Measurements from ENCODE around the gene VPS33B. TPM values are rescaled to one million over a fixed set of nuclear protein-coding genes. Genes with fewer than 3 reads are reported as not detected.

The VPS33B gene
- total RNA-seq, 1 experiment from 2014 or later = 11.7 TPM

GRCh38 chr15:90987561-90988141 lies 34.7 kb downstream of the VPS33B start:
- no TSS peak for BruUV-seq (replicated peaks)
- H3K27me3 Mint-ChIP-seq (ENCODE audit: insufficient read depth, unreplicated experiment) = no peaks in the 10 kb centered on the region
- no peak for TF ChIP-seq CTCF (IDR thresholded peaks at IDR 0.05; ENCODE audit: unreplicated experiment)
- intact Hi-C loops (cut with micrococcal nuclease) = no loop called here
- H3K9me3 Mint-ChIP-seq (ENCODE audit: unreplicated experiment) = no peaks in the 10 kb centered on the region
- peaks cover 14% of the 10 kb centered on the region for H3K36me3 Mint-ChIP-seq (ENCODE audit: insufficient read depth, unreplicated experiment)
- peak overlapping the region; percentile 98 for H3K27ac Mint-ChIP-seq (ENCODE audit: low read depth, unreplicated experiment)
- CTCF ChIA-PET = interaction anchor here (0.7 to 7.1 kb wide), 7 partner anchors 10 to 1881 kb away, joined by 3 to 65 read pairs (median 4); no protein-coding TSS in a partner anchor
- no peak for DNase-seq (ENCODE audit: unreplicated experiment)
- H3K4me3 Mint-ChIP-seq (ENCODE audit: unreplicated experiment) = peak overlapping the region; percentile 58
- POLR2A ChIA-PET = interaction anchor here (0.7 to 4.5 kb wide), 10 partner anchors 8 to 754 kb away, joined by 3 to 20 read pairs (median 4); partner anchors contain the start of genes CIB1, GDPGP1, HDDC3 and RCCD1
- peaks cover 26% of the 10 kb centered on the region for H3K4me1 Mint-ChIP-seq (ENCODE audit: insufficient read depth, unreplicated experiment)

- Mint-ChIP-seq H3K36me3 (ENCODE audit: insufficient read depth, unreplicated experiment) (peaks cover 21% of the 10 kb centered on the region), H3K4me3 (ENCODE audit: unreplicated experiment) (peak overlapping the region; percentile 58), H3K27ac (ENCODE audit: low read depth, unreplicated experiment) (peak overlapping the region; percentile 98), H3K27me3 (ENCODE audit: insufficient read depth, unreplicated experiment) (no peaks in the 10 kb centered on the region), H3K9me3 (ENCODE audit: unreplicated experiment) (no peaks in the 10 kb centered on the region), H3K4me1 (ENCODE audit: insufficient read depth, unreplicated experiment) (peaks cover 22% of the 10 kb centered on the region)
- BruUV-seq (replicated peaks) = no TSS peak
- CTCF ChIA-PET = interaction anchor here (0.7 to 7.1 kb wide), 7 partner anchors 10 to 1882 kb away, joined by 3 to 65 read pairs (median 4); no protein-coding TSS in a partner anchor
- POLR2A ChIA-PET = interaction anchor here (0.7 to 5.0 kb wide), 10 partner anchors 7 to 55 kb away, joined by 3 to 37 read pairs (median 4); partner anchors contain the start of genes HDDC3, PRC1, RCCD1 and UNC45A
- no peak for DNase-seq (ENCODE audit: unreplicated experiment)
- intact Hi-C loops (cut with micrococcal nuclease) = no loop called here
- no peak for TF ChIP-seq CTCF (IDR thresholded peaks at IDR 0.05; ENCODE audit: unreplicated experiment)
Measured at GRCh38 chr15:90986790-90987507, 35.4 kb downstream of the VPS33B start.

GRCh38 chr15:90982135-90982534 lies 40.3 kb downstream of the VPS33B start:
- H3K36me3 Mint-ChIP-seq (ENCODE audit: insufficient read depth, unreplicated experiment) = peaks cover 46% of the 10 kb centered on the region

More at GRCh38 chr15:90982135-90982534, 40.3 kb downstream of the VPS33B start:
- no peak for TF ChIP-seq CTCF (IDR thresholded peaks at IDR 0.05; ENCODE audit: unreplicated experiment)
- CTCF ChIA-PET = interaction anchor here (1.5 to 7.8 kb wide), 3 partner anchors 24 to 51 kb away, joined by 6 to 74 read pairs (median 7); partner anchors contain the start of gene RCCD1
- peak; percentile 44 for DNase-seq (ENCODE audit: unreplicated experiment)
- peak overlapping the region; percentile 53 for H3K27ac Mint-ChIP-seq (ENCODE audit: low read depth, unreplicated experiment)
- no peak overlapping the region for H3K4me3 Mint-ChIP-seq (ENCODE audit: unreplicated experiment)
- POLR2A ChIA-PET = interaction anchor here (1.2 to 5.0 kb wide), 4 partner anchors 12 to 109 kb away, joined by 3 to 37 read pairs (median 5); partner anchors contain the start of genes PRC1 and RCCD1
- H3K9me3 Mint-ChIP-seq (ENCODE audit: unreplicated experiment) = no peaks in the 10 kb centered on the region
- H3K4me1 Mint-ChIP-seq (ENCODE audit: insufficient read depth, unreplicated experiment) = peaks cover 5% of the 10 kb centered on the region
- no peaks in the 10 kb centered on the region for H3K27me3 Mint-ChIP-seq (ENCODE audit: insufficient read depth, unreplicated experiment)
- BruUV-seq (replicated peaks) = no TSS peak
- intact Hi-C loops (cut with micrococcal nuclease) = no loop called here
